T-helper 2 cell treated with Interferon-gamma antibody and Interleukin-4, amounts not matched to agents 5 μg/mL and 100 μg/mL, for 36 hours (primary cell): Measurements from ENCODE around the gene ADAMTSL3.

Experiments
- DNase-seq: peaks from one replicate; pipeline ENCODE4 v3.0.0; 2021; ENCODE audit warnings: low spot score
- H3K27ac Mint-ChIP-seq: one replicate; pipeline ENCODE4 v1.8.0; 2021; ENCODE audit warnings: mild to moderate bottlenecking, mixed read lengths
- H3K27me3 Mint-ChIP-seq: one replicate; pipeline ENCODE4 v1.8.0; 2021; ENCODE audit warnings: low read depth, mixed read lengths
- H3K36me3 Mint-ChIP-seq: one replicate; pipeline ENCODE4 v1.8.0; 2021; ENCODE audit warnings: low read depth, mixed read lengths
- H3K4me1 Mint-ChIP-seq: one replicate; pipeline ENCODE4 v1.8.0; 2021; ENCODE audit warnings: low read depth, mixed read lengths
- H3K4me3 Mint-ChIP-seq: one replicate; pipeline ENCODE4 v1.8.0; 2022; ENCODE audit warnings: mild to moderate bottlenecking, moderate library complexity, mixed read lengths
- H3K9me3 Mint-ChIP-seq: one replicate; pipeline ENCODE4 v1.8.0; 2021; ENCODE audit warnings: mixed read lengths

The ADAMTSL3 gene

DNA sequence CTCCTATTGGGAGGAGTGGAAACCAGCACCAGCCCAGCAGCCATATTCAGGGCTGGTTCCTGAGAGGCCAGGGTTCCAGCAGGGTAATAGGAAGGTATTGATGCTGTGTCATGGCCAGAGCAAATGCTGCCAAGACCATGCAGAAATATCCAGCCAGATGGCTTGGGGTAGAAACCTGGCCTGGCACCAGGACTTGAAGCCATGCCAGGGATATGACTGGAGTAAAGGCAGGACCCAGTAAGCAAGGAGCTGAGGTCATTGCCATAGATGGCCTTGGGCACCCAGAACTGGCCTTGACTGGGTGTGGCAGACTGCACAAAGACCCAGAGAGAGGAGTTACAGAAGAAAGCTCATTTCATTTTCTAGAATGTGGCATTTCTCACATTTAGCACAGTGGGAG is 324.1 kb downstream of the ADAMTSL3 start:
- DNase-seq = no peak
- no peak overlapping the region for H3K4me3 Mint-ChIP-seq
- no peak overlapping the region for H3K27ac Mint-ChIP-seq
- peaks cover 2% of the 10 kb centered on the region for H3K27me3 Mint-ChIP-seq
- H3K9me3 Mint-ChIP-seq = peaks cover 3% of the 10 kb centered on the region
- H3K4me1 Mint-ChIP-seq = no peaks in the 10 kb centered on the region
- no peaks in the 10 kb centered on the region for H3K36me3 Mint-ChIP-seq

DNA sequence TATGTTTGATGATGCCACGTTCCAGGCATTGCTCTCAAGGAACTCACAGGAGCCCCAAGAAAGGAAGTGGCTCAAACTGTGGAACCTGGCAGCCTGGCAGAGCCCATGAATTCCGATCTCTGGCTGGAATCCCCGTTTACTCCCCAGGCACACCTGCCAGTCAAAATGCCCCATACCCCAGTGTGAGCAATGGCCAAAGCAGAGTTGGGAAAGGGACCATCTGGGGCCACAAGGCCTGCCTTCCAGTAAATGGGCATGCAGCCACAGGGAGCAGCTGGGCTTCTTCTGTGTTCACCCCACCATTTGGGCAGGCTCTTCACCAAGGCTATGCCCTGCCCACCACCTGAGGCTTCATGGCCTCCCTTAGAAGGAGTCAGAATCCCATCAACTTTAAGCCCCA is 324.7 kb downstream of the ADAMTSL3 start:
- Mint-ChIP-seq H3K27ac (no peak overlapping the region), H3K4me1 (no peaks in the 10 kb centered on the region), H3K36me3 (no peaks in the 10 kb centered on the region), H3K9me3 (peaks cover 3% of the 10 kb centered on the region), H3K4me3 (no peak overlapping the region), H3K27me3 (no peaks in the 10 kb centered on the region)
- no peak for DNase-seq

DNA sequence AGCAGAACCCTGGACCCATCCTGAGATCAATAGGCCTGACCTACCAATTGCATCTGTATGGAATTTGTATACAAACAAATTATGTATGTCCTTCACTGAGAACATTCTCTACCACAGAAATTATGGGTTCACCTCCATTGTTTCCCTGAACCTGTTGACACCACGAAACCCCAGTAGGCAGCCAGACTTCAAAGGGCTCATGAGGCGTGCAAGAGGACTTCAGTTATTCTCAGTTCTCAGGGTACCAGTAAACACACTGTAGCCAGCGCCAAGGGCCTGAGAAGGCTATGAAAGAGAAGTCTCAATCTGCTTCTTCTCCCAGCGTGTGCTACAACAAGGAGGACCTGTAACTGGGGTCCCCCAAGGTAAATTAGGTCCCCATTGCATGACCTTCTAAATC is 326.7 kb downstream of the ADAMTSL3 start:
- Mint-ChIP-seq H3K27me3 (peaks cover 1% of the 10 kb centered on the region), H3K4me1 (peaks cover 2% of the 10 kb centered on the region), H3K9me3 (peaks cover 3% of the 10 kb centered on the region), H3K36me3 (no peaks in the 10 kb centered on the region), H3K4me3 (no peak overlapping the region), H3K27ac (no peak overlapping the region)
- no peak for DNase-seq

DNA sequence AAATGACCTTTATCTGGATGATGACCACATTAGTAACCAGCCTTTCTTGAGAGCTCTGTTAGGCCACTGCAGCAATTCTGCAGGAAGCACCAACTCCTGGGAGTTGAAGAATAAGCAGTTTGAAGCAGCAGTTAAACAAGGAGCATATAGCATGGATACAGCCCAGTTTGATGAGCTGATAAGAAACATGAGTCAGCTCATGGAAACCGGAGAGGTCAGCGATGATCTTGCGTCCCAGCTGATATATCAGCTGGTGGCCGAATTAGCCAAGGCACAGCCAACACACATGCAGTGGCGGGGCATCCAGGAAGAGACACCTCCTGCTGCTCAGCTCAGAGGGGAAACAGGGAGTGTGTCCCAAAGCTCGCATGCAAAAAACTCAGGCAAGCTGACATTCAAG is 328.8 kb downstream of the ADAMTSL3 start:
- no peak for DNase-seq
- Mint-ChIP-seq H3K4me3 (no peak overlapping the region), H3K36me3 (no peaks in the 10 kb centered on the region), H3K27ac (no peak overlapping the region), H3K27me3 (peaks cover 5% of the 10 kb centered on the region), H3K4me1 (peaks cover 2% of the 10 kb centered on the region), H3K9me3 (no peaks in the 10 kb centered on the region)

DNA sequence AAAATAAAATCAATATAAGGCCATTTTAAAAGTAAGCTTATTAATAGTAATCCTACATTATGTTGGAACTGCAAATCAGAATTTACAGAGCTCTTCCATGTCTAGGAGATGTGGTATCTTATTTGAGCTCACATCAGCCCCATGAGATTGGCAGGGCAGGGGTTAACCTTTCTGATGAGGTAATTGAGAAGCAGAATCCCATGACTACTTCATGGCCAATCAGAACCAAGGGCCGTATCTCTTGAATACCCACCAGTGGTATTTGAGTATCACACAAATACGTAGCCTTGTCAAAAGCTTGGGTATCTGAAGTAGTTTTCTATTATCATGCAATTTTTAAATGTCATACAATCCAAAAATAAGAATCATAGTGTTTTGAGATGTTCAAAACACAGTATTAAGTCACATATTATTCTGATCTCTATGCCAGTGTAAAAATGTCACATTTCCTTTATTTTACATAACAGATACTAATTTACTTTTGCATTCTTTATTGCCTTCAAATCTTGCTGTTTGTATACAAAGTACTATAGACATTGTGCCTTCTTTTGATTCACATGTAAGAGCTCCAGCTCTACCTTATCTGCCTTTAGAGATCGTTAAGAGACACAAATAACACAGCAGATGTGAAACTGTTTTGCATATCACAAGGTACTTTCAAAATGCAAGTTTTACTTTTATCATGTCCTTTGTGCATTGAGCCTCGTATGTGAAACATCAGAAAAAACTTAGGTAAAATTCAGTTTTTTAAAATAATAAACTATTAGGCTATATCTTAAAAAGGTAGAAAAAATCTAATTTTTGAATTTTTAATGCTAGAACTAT is 329.9 kb downstream of the ADAMTSL3 start:
- no peak for DNase-seq
- no peak overlapping the region for H3K4me3 Mint-ChIP-seq
- no peaks in the 10 kb centered on the region for H3K9me3 Mint-ChIP-seq
- H3K27me3 Mint-ChIP-seq = peaks cover 7% of the 10 kb centered on the region
- H3K27ac Mint-ChIP-seq = no peak overlapping the region
- H3K36me3 Mint-ChIP-seq = no peaks in the 10 kb centered on the region
- H3K4me1 Mint-ChIP-seq = peaks cover 2% of the 10 kb centered on the region

DNA sequence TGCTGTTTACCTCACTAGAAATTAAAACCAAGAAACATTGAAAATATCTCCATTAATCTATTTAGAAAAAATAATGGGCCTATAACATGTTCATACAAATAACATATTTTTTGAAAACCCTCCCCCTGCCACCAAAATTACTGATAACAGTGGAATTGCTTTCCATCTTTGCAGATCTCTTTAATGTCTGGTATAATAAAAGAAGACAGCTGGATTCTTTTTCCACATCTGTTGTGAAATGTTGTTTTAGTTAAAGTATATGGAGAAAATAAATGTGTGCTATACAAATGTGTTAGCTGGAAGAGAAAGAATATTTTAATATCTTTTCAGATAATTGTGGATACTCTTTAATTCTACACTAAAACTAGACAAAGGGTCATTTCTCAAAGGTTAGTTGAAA is 330.7 kb downstream of the ADAMTSL3 start:
- DNase-seq = no peak
- Mint-ChIP-seq H3K36me3 (no peaks in the 10 kb centered on the region), H3K4me1 (peaks cover 2% of the 10 kb centered on the region), H3K27me3 (peaks cover 7% of the 10 kb centered on the region), H3K4me3 (no peak overlapping the region), H3K27ac (no peak overlapping the region), H3K9me3 (no peaks in the 10 kb centered on the region)

DNA sequence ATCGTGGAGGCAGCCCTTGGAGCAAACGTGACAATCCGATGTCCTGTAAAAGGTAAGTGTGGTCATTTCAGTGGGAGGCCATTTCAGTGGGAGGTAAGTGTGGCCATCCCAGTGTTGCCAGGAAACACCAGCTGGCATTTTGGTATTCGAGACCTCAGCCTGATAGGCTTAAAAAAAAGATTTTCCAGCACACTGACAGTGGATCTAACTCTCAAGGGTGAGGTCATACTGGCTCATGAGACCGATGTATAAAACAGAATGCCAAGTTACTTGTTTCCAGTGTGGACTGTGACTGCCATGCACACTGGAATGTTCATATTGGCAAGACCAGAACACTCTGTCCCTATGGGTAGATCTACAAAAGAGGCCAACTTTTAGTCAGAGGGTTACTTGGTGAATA is 337.2 kb downstream of the ADAMTSL3 start:
- H3K4me1 Mint-ChIP-seq = no peaks in the 10 kb centered on the region
- DNase-seq = no peak
- H3K9me3 Mint-ChIP-seq = no peaks in the 10 kb centered on the region
- H3K27ac Mint-ChIP-seq = no peak overlapping the region
- H3K27me3 Mint-ChIP-seq = peaks cover 14% of the 10 kb centered on the region
- no peaks in the 10 kb centered on the region for H3K36me3 Mint-ChIP-seq
- no peak overlapping the region for H3K4me3 Mint-ChIP-seq

DNA sequence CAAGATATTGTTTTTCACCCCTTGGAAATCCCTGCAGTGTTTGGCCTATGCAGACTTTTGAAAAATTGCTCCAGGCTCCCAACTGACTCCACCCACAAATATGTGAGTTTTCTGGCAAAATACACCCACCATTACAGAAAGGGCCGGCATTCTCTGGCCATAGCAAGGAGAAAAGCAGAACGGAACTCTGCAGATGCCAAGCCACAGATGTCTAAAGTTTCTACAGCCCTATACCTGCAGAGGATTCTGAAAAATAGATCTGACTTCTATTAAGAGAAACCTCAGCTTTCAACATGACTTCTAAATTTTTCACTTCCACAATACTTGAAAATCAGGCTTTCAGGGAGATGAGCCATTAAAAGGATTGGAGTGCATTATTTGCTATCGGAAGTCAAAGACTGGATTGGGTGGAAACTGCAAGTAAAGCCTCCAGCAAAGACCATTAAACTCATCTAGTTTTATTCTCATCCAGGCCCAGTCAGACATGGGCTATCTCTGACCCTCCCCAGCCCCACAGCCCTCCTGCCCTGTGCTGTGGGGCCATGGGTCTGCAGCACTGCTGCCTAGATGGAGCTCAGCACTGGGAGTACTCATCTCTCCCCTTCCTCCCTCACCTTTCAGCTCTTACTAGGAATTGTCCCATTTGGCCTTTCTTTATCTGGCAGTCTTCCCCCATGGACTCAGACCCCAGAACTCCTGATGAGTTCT is 338.6 kb downstream of the ADAMTSL3 start:
- H3K4me1 Mint-ChIP-seq = no peaks in the 10 kb centered on the region
- H3K4me3 Mint-ChIP-seq = no peak overlapping the region

DNA sequence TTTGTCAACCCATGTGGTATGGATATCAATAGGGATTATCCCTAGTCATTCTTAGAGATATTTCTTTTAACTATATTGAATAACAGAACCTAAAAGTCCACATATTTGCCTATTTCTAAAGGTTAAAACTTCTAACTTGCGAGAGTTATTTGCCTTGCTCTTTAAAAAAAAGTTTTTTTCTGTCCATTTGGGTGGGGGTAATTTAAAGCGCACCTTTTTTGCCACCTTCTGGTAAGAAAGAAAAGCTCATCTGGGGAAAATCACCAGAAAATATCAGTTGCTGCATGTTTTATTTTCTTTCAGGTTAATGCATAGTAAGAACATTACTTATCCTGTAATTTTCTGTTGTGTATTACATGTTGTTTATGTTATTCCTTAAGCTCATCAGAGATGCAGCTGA is 339.7 kb downstream of the ADAMTSL3 start:
- Mint-ChIP-seq H3K27ac (no peak overlapping the region), H3K4me3 (no peak overlapping the region), H3K9me3 (no peaks in the 10 kb centered on the region), H3K36me3 (no peaks in the 10 kb centered on the region), H3K4me1 (no peaks in the 10 kb centered on the region), H3K27me3 (peaks cover 9% of the 10 kb centered on the region)
- DNase-seq = no peak

More for the DNA sequence above, 338.6 kb downstream of the ADAMTSL3 start:
- Mint-ChIP-seq H3K36me3 (no peaks in the 10 kb centered on the region), H3K27me3 (peaks cover 11% of the 10 kb centered on the region), H3K27ac (no peak overlapping the region), H3K9me3 (no peaks in the 10 kb centered on the region)
- no peak for DNase-seq

DNA sequence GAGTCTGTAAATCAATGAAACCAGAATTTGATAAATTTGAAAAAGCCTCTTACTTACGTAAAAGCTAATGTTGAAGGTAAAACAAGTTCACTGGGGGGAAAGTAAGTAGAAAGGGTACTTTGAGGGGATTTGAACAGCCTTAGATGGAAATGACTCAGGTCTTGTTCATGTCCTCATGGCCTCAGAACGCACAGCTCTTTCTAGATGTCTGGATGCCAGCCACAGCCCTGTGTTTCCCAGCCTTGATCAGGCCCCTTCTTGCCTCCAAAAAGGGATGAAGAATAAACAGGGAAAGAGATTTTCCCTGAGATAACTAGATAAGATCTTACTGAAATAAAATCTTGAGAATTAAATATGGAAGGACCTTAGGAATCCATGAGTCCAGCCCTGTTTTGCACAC is 344.6 kb downstream of the ADAMTSL3 start:
- H3K27me3 Mint-ChIP-seq = peaks cover 5% of the 10 kb centered on the region
- no peak overlapping the region for H3K27ac Mint-ChIP-seq
- no peaks in the 10 kb centered on the region for H3K36me3 Mint-ChIP-seq
- no peak for DNase-seq
- H3K4me3 Mint-ChIP-seq = no peak overlapping the region
- no peaks in the 10 kb centered on the region for H3K9me3 Mint-ChIP-seq
- no peaks in the 10 kb centered on the region for H3K4me1 Mint-ChIP-seq

DNA sequence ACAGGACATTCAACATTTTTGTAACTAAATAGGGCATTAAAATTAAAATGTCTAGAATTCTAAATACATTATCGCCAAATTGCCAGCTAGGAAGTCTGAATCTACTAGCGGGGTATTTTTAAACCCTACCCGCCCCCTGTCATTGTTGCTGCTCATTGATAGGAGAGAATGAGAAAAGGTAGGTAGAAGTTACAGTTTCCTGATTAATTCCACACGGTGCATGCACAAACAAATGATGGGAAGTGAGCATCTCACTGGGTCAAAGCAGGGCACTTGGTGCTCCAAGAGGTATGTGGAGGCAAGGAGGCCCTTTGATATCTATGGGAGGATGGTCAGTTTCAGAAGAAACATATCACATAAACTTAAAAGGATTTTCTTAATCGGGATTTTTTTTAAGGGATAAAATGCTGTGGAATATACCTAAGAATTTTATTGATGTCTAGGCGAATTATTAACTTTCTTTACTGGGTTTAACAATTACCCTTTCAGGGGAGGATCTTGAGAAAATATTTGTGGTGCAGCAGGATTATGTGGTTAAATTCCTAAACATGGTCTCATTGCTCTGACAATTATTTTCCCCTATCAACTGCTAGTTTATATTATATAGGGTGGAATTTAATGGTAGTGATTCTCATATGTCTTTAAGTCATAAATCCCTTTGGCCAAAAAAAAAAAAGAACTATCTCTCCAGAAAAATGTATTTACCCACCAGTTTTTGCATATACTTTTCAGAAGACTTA is 345.6 kb downstream of the ADAMTSL3 start:
- no peaks in the 10 kb centered on the region for H3K9me3 Mint-ChIP-seq
- no peak overlapping the region for H3K27ac Mint-ChIP-seq
- no peaks in the 10 kb centered on the region for H3K36me3 Mint-ChIP-seq
- H3K4me1 Mint-ChIP-seq = no peaks in the 10 kb centered on the region
- no peak overlapping the region for H3K4me3 Mint-ChIP-seq
- H3K27me3 Mint-ChIP-seq = peaks cover 5% of the 10 kb centered on the region
- DNase-seq = no peak

DNA sequence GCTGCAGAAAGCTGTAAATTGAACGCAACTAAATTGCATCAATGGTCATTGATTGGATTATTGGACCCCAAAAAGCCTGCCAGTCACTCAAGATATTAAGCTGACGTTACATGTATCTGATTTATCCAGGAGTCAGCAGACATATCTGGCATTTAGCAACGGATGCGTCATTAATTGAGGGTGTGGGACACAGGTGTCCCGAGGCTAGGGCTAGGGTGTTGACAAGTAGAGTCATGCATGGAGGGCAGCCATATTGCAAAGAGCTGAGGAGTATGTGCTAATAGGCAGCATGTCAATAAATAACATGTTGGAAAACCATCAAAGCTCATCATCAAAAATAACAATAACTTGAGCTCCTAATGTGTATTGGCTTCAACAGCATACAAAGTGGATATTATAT is 347.1 kb downstream of the ADAMTSL3 start:
- H3K4me1 Mint-ChIP-seq = no peaks in the 10 kb centered on the region
- DNase-seq = no peak
- H3K36me3 Mint-ChIP-seq = no peaks in the 10 kb centered on the region
- H3K9me3 Mint-ChIP-seq = no peaks in the 10 kb centered on the region
- peaks cover 5% of the 10 kb centered on the region for H3K27me3 Mint-ChIP-seq
- H3K4me3 Mint-ChIP-seq = no peak overlapping the region
- no peak overlapping the region for H3K27ac Mint-ChIP-seq

DNA sequence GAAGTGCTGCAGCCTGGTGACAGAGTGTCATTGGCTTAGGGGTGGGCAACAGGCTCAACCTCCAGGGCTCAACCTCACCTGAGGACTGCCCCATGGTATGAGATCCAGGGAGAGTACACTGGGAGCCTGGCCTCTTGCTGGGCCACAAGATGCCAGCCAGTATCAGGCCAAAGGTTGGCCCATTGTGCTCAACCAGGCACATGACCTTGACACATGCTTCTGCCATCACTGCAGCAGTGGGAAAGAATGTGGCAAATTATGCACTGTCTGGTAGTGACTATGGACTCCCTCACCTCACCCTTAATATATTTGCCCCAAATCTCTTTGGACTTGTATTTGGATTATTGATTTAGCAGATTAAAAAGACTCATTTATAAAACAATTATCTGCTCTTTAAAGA is 347.7 kb downstream of the ADAMTSL3 start:
- Mint-ChIP-seq H3K9me3 (no peaks in the 10 kb centered on the region), H3K4me1 (no peaks in the 10 kb centered on the region), H3K27me3 (peaks cover 5% of the 10 kb centered on the region), H3K36me3 (no peaks in the 10 kb centered on the region), H3K27ac (no peak overlapping the region), H3K4me3 (no peak overlapping the region)
- DNase-seq = no peak
